Ectodermal cell (in vitro differentiated cells): ENCODE data around the gene ZNF576.

Source experiments
- H3K27ac ChIP-seq: 2 replicates; pipeline ENCODE4 v1.7.0; 2013; ENCODE audit warnings: mild to moderate bottlenecking, low read depth, low read length; ENCODE audit not compliant: insufficient read depth, poor library complexity, severe bottlenecking
- H3K27me3 ChIP-seq: 2 replicates; pipeline ENCODE4 v1.7.0; 2013; ENCODE audit warnings: mild to moderate bottlenecking, low read length; ENCODE audit not compliant: insufficient read depth, control insufficient read depth, poor library complexity, severe bottlenecking
- H3K36me3 ChIP-seq: one replicate; pipeline ENCODE4 v1.7.0; 2013; ENCODE audit warnings: low read length; ENCODE audit not compliant: control insufficient read depth, insufficient read depth
- H3K4me1 ChIP-seq: one replicate; pipeline ENCODE4 v1.7.0; 2013; ENCODE audit warnings: low read length; ENCODE audit not compliant: control insufficient read depth, insufficient read depth
- H3K4me3 ChIP-seq: 2 replicates; pipeline ENCODE4 v1.7.0; 2013; ENCODE audit warnings: low read depth, low read length, control low read depth; ENCODE audit not compliant: insufficient read depth
- H3K9me3 ChIP-seq: 2 replicates; pipeline ENCODE4 v1.7.0; 2013; ENCODE audit warnings: mild to moderate bottlenecking, low read length, moderate library complexity; ENCODE audit not compliant: control insufficient read depth
- WGBS, 2 experiments: methylation state at CpG; one replicate each; pipeline ENCODE4 v1.1.7; 2013; ENCODE audit warnings: missing lambda C conversion rate in 2 of 2; 5-methylcytosine and 5-hydroxymethylcytosine counted together

ZNF576 gene

GRCh38 chr19:43638214-43638994 is 42.0 kb downstream of the ZNF576 start:
- H3K27ac ChIP-seq: no peak overlapping the region
- peaks cover 46% of the 10 kb centered on the region for H3K27me3 ChIP-seq
- peak overlapping the region; percentile 73 for H3K4me3 ChIP-seq
- WGBS, 2 experiments: 81 to 85% methylated on average over 11 to 13 of the region's 13 CpGs
- no peaks in the 10 kb centered on the region for H3K9me3 ChIP-seq
- no peaks in the 10 kb centered on the region for H3K36me3 ChIP-seq
- H3K4me1 ChIP-seq: peaks cover 23% of the 10 kb centered on the region

- Histone ChIP-seq H3K4me1 (peaks cover 23% of the 10 kb centered on the region), H3K9me3 (no peaks in the 10 kb centered on the region), H3K27ac (no peak overlapping the region), H3K27me3 (peaks cover 46% of the 10 kb centered on the region), H3K4me3 (peak overlapping the region; percentile 73), H3K36me3 (no peaks in the 10 kb centered on the region)
- WGBS, 2 experiments: 3 to 5% methylated on average over 18 of the region's 18 CpGs
Observed at GRCh38 chr19:43638995-43639518, 42.7 kb downstream of the ZNF576 start.

- H3K4me3 ChIP-seq: peak within 1 kb of the TSS; percentile 73
- no peaks in the 10 kb centered on the region for H3K36me3 ChIP-seq
- H3K27ac ChIP-seq: no peak within 1 kb of the TSS
- 1% methylated on average over 110 of the region's 110 CpGs for WGBS, 2 experiments
- no peaks in the 10 kb centered on the region for H3K9me3 ChIP-seq
- peaks cover 46% of the 10 kb centered on the region for H3K27me3 ChIP-seq
- H3K4me1 ChIP-seq: peaks cover 20% of the 10 kb centered on the region
Observed at GRCh38 chr19:43639519-43640423, 43.4 kb downstream of the ZNF576 start, which contains the start of gene CADM4. Gene CADM4, minus strand, starts transcription at chr19:43639850. Its CDS starts 60 bp downstream, at chr19:43639790.

DNA sequence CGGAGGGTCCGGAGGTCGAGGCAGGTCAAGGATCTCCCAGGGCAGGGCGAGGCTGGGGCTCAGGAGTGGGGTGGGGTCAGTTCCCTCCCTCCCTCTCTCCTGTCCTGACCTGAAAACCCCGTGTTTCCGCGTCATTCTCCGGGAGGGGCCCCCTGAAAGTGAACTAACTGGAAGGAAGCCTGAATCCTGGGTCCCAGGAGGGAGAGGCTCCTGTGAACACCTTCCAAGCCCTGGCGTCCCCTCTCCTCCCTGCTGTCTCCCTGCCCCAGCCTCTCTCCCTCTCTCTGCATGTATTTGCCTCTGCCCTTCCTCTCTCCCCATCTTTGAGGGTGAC is 44.0 kb downstream of the ZNF576 start:
- 13 to 14% methylated on average over 9 of the region's 9 CpGs for WGBS, 2 experiments
- Histone ChIP-seq H3K4me1 (peaks cover 18% of the 10 kb centered on the region), H3K36me3 (no peaks in the 10 kb centered on the region), H3K9me3 (no peaks in the 10 kb centered on the region), H3K27me3 (peaks cover 46% of the 10 kb centered on the region), H3K4me3 (peak overlapping the region; percentile 73), H3K27ac (no peak overlapping the region)

DNA sequence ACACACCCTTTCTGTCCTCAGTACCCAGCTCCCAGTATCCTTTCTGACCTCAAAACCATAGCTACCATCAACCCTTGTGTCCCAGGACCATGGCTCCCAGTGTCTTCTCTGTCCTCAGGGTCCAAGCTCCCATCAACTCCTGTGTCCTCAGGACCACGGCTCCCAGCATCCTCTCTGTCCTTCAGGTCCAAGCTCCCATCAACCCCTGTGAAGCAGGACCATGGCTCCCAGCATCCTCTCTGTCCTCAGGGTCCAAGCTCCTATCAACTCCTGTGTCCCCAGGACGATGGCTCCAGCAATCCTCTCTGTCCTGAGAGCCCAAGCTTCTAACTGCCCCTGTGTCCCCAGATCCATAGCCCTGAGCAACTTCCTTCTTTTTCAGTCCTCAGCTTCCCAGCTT is 44.9 kb downstream of the ZNF576 start:
- Histone ChIP-seq H3K36me3 (no peaks in the 10 kb centered on the region), H3K4me1 (peaks cover 10% of the 10 kb centered on the region), H3K4me3 (no peak overlapping the region), H3K27me3 (peaks cover 46% of the 10 kb centered on the region), H3K27ac (no peak overlapping the region), H3K9me3 (no peaks in the 10 kb centered on the region)
- WGBS, 2 experiments: 73 to 74% methylated on average over 2 of the region's 2 CpGs

DNA sequence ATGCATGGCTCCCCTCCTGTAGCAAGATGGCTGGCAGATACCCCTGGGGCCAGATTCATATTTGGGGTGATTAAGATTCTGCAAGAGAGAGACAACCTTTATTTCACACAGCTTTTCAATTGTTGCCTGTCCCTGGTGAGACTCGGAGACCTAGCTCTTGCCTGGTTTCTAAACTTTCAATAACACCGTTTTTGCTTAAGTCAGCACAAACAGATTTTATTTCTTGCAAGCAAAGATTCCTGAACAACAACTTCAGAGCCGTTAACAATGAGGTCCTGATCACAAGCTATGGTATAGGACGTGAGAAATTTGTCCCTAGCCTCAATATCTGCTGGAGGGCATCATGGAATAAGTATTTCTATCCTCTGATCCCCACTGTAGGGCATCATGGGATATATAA is 46.1 kb downstream of the ZNF576 start:
- H3K4me3 ChIP-seq: no peak overlapping the region
- H3K27ac ChIP-seq: no peak overlapping the region
- no peaks in the 10 kb centered on the region for H3K9me3 ChIP-seq
- peaks cover 8% of the 10 kb centered on the region for H3K4me1 ChIP-seq
- WGBS, 2 experiments: 83 to 86% methylated on average over 4 of the region's 4 CpGs
- H3K27me3 ChIP-seq: peaks cover 44% of the 10 kb centered on the region
- peaks cover 3% of the 10 kb centered on the region for H3K36me3 ChIP-seq

DNA sequence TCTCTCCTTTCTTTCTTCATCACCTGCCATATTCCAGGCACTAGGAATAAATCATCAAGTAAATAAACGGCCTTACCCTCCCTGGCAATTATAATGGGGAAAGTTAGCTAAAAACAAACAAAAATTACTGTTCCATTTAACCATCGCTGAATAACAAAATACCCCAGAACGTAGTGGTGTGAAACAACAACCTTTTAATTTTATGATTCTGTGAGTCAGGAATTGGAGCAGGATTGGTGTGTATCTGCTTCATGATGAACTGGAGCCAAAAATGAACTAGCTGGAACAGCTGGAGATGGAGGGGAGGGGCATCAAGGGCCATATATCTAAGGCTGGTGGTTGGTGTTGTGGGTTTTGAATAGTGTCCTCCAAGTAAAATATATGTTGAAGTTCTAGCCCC is 46.9 kb downstream of the ZNF576 start:
- Histone ChIP-seq H3K27ac (no peak overlapping the region), H3K27me3 (peaks cover 36% of the 10 kb centered on the region), H3K4me1 (peaks cover 8% of the 10 kb centered on the region), H3K9me3 (no peaks in the 10 kb centered on the region), H3K36me3 (peaks cover 3% of the 10 kb centered on the region), H3K4me3 (no peak overlapping the region)
- 88 to 100% methylated on average over 3 of the region's 3 CpGs for WGBS, 2 experiments

- 84 to 94% methylated on average over 13 of the region's 13 CpGs for WGBS, 2 experiments
- no peaks in the 10 kb centered on the region for H3K9me3 ChIP-seq
- H3K4me3 ChIP-seq: no peak overlapping the region
- H3K27me3 ChIP-seq: peaks cover 28% of the 10 kb centered on the region
- H3K4me1 ChIP-seq: no peaks in the 10 kb centered on the region
- H3K27ac ChIP-seq: no peak overlapping the region
- H3K36me3 ChIP-seq: peaks cover 3% of the 10 kb centered on the region
Observed at GRCh38 chr19:43644181-43644580, 47.8 kb downstream of the ZNF576 start.

GRCh38 chr19:43648633-43649032 is 52.2 kb downstream of the ZNF576 start:
- WGBS, 2 experiments: 94 to 96% methylated on average over 6 of the region's 6 CpGs
- Histone ChIP-seq H3K36me3 (peaks cover 7% of the 10 kb centered on the region), H3K4me3 (no peak overlapping the region), H3K9me3 (no peaks in the 10 kb centered on the region), H3K4me1 (no peaks in the 10 kb centered on the region), H3K27me3 (no peaks in the 10 kb centered on the region), H3K27ac (no peak overlapping the region)

GRCh38 chr19:43649514-43649913 is 53.1 kb downstream of the ZNF576 start:
- Histone ChIP-seq H3K27ac (no peak overlapping the region), H3K4me1 (no peaks in the 10 kb centered on the region), H3K9me3 (no peaks in the 10 kb centered on the region), H3K27me3 (no peaks in the 10 kb centered on the region), H3K4me3 (no peak overlapping the region), H3K36me3 (peaks cover 7% of the 10 kb centered on the region)
- 88 to 97% methylated on average over 2 of the region's 2 CpGs for WGBS, 2 experiments
